ENCODE results near the gene HADHB.

DNA sequence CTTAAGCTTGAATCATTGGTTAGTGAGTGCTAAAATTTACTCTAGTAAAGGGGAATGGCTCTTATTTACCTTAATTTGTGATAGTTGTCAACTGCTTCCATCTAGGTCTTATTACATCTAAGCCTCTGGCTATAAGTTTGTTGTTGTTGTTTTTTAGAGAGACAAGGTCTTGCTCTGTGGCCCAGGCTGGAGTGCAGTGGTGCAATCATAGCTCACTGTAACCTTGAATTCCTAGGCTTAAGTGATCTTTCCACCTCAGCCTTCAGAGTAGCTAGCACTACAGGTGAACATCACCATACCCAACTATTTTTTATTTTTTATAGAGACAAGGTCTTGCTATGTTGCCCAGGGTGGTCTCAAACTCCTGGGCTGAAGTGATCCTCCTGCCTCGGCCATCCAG, 6.9 kb upstream of the HADHB start:
- TF ChIP-seq, protein P1, sequence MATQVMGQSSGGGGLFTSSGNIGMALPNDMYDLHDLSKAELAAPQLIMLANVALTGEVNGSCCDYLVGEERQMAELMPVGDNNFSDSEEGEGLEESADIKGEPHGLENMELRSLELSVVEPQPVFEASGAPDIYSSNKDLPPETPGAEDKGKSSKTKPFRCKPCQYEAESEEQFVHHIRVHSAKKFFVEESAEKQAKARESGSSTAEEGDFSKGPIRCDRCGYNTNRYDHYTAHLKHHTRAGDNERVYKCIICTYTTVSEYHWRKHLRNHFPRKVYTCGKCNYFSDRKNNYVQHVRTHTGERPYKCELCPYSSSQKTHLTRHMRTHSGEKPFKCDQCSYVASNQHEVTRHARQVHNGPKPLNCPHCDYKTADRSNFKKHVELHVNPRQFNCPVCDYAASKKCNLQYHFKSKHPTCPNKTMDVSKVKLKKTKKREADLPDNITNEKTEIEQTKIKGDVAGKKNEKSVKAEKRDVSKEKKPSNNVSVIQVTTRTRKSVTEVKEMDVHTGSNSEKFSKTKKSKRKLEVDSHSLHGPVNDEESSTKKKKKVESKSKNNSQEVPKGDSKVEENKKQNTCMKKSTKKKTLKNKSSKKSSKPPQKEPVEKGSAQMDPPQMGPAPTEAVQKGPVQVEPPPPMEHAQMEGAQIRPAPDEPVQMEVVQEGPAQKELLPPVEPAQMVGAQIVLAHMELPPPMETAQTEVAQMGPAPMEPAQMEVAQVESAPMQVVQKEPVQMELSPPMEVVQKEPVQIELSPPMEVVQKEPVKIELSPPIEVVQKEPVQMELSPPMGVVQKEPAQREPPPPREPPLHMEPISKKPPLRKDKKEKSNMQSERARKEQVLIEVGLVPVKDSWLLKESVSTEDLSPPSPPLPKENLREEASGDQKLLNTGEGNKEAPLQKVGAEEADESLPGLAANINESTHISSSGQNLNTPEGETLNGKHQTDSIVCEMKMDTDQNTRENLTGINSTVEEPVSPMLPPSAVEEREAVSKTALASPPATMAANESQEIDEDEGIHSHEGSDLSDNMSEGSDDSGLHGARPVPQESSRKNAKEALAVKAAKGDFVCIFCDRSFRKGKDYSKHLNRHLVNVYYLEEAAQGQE (IDR thresholded peaks at IDR 0.05; ENCODE audit: insufficient replicate concordance, low read depth), result no peak
- TF ChIP-seq, protein P2, sequence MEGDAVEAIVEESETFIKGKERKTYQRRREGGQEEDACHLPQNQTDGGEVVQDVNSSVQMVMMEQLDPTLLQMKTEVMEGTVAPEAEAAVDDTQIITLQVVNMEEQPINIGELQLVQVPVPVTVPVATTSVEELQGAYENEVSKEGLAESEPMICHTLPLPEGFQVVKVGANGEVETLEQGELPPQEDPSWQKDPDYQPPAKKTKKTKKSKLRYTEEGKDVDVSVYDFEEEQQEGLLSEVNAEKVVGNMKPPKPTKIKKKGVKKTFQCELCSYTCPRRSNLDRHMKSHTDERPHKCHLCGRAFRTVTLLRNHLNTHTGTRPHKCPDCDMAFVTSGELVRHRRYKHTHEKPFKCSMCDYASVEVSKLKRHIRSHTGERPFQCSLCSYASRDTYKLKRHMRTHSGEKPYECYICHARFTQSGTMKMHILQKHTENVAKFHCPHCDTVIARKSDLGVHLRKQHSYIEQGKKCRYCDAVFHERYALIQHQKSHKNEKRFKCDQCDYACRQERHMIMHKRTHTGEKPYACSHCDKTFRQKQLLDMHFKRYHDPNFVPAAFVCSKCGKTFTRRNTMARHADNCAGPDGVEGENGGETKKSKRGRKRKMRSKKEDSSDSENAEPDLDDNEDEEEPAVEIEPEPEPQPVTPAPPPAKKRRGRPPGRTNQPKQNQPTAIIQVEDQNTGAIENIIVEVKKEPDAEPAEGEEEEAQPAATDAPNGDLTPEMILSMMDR (IDR thresholded peaks at IDR 0.05; ENCODE audit: insufficient read depth, low read length), result no peak
- TF ChIP-seq POLR2AphosphoS5 (IDR thresholded peaks at IDR 0.05; ENCODE audit: low read depth), result no peak
- no peak for TF ChIP-seq GABPA (IDR thresholded peaks at IDR 0.05; ENCODE audit: low read depth)
- TF ChIP-seq SPI1 (IDR thresholded peaks at IDR 0.05; ENCODE audit: borderline replicate concordance, low read depth), result no peak
